ENCODE results near the gene TBC1D25.

- TF ChIP-seq, protein P1, sequence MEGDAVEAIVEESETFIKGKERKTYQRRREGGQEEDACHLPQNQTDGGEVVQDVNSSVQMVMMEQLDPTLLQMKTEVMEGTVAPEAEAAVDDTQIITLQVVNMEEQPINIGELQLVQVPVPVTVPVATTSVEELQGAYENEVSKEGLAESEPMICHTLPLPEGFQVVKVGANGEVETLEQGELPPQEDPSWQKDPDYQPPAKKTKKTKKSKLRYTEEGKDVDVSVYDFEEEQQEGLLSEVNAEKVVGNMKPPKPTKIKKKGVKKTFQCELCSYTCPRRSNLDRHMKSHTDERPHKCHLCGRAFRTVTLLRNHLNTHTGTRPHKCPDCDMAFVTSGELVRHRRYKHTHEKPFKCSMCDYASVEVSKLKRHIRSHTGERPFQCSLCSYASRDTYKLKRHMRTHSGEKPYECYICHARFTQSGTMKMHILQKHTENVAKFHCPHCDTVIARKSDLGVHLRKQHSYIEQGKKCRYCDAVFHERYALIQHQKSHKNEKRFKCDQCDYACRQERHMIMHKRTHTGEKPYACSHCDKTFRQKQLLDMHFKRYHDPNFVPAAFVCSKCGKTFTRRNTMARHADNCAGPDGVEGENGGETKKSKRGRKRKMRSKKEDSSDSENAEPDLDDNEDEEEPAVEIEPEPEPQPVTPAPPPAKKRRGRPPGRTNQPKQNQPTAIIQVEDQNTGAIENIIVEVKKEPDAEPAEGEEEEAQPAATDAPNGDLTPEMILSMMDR (conservative IDR thresholded peaks at IDR 0.05; ENCODE audit: low read length): peak; percentile 50
- no peak for TF ChIP-seq EZH2phosphoT487 (IDR thresholded peaks at IDR 0.05; ENCODE audit: borderline replicate concordance, low read depth, low read length)
These were observed 28.0 kb upstream of the TBC1D25 start for GRCh38 chrX:48511560-48511959.

All from OCI-LY7 (cell line).